GM13976 (cell line): ENCODE measurements around the gene FARS2.
A peak's percentile ranks its signal among the peaks of the same experiment; 100 is the strongest.

Experiments
- DNase-seq: peaks from one replicate; pipeline ENCODE4 v3.0.0; 2012; ENCODE audit warnings: low spot score
- CTCF ChIP-seq: IDR thresholded peaks from 2 replicates; pipeline ENCODE4 v1.5.1; 2012; ENCODE audit warnings: borderline replicate concordance, mild to moderate bottlenecking; ENCODE audit not compliant: insufficient read depth; ENCODE audit errors: extremely low read depth, missing control alignments, control extremely low read depth
- in situ Hi-C: fragments of 300-500 bp; cut with MboI; formaldehyde crosslinking; loops from one replicate; pipeline ENCODE4 v1.12.0; 2022; ENCODE audit warnings: low sequenced_read_pairs, mixed read lengths, inconsistent platforms; ENCODE audit not compliant: unreplicated experiment

The FARS2 gene

GRCh38 chr6:5771759-5772390, 510.6 kb downstream of the FARS2 start:
- in situ Hi-C loops, result no loop called here
- TF ChIP-seq CTCF, result no peak

DNA sequence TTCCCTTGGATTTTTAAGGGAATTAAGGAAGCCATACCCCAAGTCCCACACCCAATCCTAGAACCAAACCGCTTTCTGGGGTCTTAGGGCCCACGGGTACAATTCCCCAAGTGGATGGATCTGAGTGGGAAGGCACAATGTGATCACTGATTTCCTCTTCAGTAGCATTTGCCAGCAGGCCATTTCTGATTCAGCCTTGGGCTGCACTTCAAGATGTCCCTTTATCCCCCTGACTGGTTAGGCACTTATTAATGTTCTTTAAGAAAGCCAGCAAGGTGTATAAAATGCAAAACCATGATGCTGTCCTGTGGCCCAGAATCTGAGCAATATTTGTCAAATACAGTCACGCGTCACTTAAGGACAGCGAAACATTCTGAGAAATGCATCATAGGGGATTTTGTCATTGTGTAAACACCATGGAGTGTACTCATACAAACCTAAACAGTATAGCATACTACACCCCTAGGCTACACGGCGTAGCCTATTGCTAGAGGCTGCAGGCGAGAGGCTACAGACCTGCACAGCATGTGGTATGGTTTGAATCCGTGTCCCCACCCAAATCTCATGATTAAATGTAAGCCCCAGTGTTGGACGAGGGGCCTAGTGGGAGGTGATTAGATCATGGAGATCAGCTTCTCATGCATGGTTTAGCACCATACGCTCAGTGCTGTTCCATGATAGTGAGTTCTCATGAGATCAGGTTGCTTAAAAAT, 511.3 kb downstream of the FARS2 start:
- DNase-seq, result no peak
- TF ChIP-seq CTCF, result no peak
- in situ Hi-C loops, result no loop called here

More at GRCh38 chr6:5771759-5772390, 510.6 kb downstream of the FARS2 start:
- DNase-seq, result no peak

- no peak for DNase-seq
- in situ Hi-C loops, result no loop called here
- TF ChIP-seq CTCF, result no peak
Measured at GRCh38 chr6:5776104-5776503, 514.8 kb downstream of the FARS2 start.

- DNase-seq, result no peak
- TF ChIP-seq CTCF, result no peak
- in situ Hi-C loops, result no loop called here
Measured at GRCh38 chr6:5776706-5777390, 515.5 kb downstream of the FARS2 start.

- TF ChIP-seq CTCF, result no peak
- peak; percentile 37 for DNase-seq
- in situ Hi-C loops, result no loop called here
Measured at GRCh38 chr6:5778317-5778857, 517.1 kb downstream of the FARS2 start.

DNA sequence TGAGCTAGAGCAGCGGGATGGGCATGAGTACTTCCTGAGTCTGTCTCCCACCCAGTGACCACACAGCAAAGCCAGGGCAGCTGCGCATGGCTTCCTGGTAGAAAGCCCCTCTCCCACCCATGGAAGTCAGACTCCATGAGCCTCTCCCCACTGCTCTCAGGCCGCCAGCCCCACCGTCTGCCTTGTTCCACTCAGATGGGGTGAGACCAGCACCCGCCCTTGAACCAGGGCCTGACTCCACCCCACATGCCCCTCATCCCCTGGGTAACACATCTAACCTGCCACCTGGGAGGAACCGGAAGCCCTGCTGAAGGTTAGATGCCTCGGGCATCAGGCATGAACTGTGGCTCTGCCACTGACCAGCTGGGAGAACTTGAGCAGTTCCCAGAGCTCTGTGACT, 517.6 kb downstream of the FARS2 start:
- in situ Hi-C loops, result no loop called here
- TF ChIP-seq CTCF, result no peak
- DNase-seq, result no peak
